ENCODE data around the gene C1orf53. TPM values are rescaled to one million over a fixed set of nuclear protein-coding genes. Genes with fewer than 3 reads are reported as not detected.
A peak's percentile ranks its signal among the peaks of the same experiment; 100 is the strongest.
"Not testable (repeated sequence)": the region's sequence is repeated elsewhere in the genome, so short reads cannot be mapped to it uniquely, and the experiment has no call there.

C1orf53 gene
- total RNA-seq, 1 donor from 2014 or later: 0.40 TPM

GRCh38 chr1:197951617-197952175, 49.3 kb downstream of the C1orf53 start:
- DNase-seq (ENCODE audit: low read depth): no peak
- no peak overlapping the region for H3K4me3 ChIP-seq (ENCODE audit: low read depth, low read length)
- no peak for TF ChIP-seq CTCF (conservative IDR thresholded peaks at IDR 0.05; ENCODE audit: low read depth, low read length)

- DNase-seq (ENCODE audit: low read depth); H3K4me3 ChIP-seq (ENCODE audit: low read depth, low read length): not testable (repeated sequence)
Observed at GRCh38 chr1:197953472-197953871, 51.0 kb downstream of the C1orf53 start.

GRCh38 chr1:197954718-197955418, 52.4 kb downstream of the C1orf53 start:
- no peak for DNase-seq (ENCODE audit: low read depth)
- no peak for TF ChIP-seq CTCF (conservative IDR thresholded peaks at IDR 0.05; ENCODE audit: low read depth, low read length)
- H3K4me3 ChIP-seq (ENCODE audit: low read depth, low read length): no peak overlapping the region

- DNase-seq (ENCODE audit: low read depth): peak; percentile 60
Observed at GRCh38 chr1:197955486-197956394, 53.3 kb downstream of the C1orf53 start.

More at GRCh38 chr1:197955486-197956394, 53.3 kb downstream of the C1orf53 start:
- H3K4me3 ChIP-seq (ENCODE audit: low read depth, low read length): no peak overlapping the region
- TF ChIP-seq CTCF (conservative IDR thresholded peaks at IDR 0.05; ENCODE audit: low read depth, low read length): no peak

Other genes with a start within 250 kb of the C1orf53 start
- 4.9 and 5.9 TPM in 2 replicates for gene DENND1B, start 127.2 kb upstream of the C1orf53 start, total RNA-seq
- gene LHX9, start 14.7 kb downstream of the C1orf53 start, total RNA-seq: not detected in 2 replicates